ENCODE results near the gene TRNP1.

TRNP1 gene

DNA sequence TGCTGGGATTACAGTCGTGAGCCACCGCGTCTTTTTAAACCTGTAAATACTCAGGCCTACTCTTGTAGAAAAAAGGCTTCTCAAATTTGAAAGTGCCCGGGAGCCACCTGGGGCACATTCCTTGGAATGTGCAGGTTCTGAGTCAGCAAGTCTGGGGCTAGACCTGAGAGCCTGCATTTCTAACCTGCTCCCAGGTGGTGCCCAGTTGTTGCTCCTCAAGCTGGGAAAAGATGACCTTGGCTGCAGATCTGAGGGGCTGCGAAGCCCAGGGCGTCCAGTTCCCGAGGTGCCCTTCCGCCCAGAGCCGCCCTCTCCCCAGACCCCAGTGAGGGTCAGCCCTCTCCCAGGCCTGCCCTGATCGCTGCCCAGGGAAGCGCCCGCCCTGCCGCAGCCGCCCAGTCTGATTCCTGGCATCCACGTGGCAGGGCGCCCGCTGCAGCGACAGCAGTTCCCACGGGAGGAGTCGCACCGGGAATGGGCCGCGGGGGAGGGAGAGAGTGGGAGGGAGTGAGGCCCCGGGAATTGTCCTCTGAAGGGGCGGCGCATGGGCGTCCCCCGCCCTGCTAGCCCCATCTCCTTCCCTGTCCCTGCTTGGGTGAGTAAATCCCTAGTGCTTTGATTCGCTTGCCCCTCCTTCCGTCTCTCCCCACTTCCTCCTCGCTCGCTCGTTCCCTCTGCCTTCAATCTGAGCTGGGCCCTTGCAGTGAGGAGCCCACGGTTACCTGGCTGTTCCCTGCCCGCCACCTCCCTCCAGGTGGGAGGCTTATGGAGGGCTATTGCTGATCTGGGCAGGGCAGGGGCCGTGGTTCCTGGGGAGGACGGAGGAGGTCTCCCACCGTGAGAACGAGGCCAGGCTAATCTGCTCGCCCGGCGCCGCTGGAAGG, 38.0 kb downstream of the TRNP1 start:
- Histone ChIP-seq H3K4me3 (ENCODE audit: severe bottlenecking) (peak overlapping the region; percentile 3), H3K9me3 (ENCODE audit: severe bottlenecking) (no peaks in the 10 kb centered on the region), H3K36me3 (ENCODE audit: low read depth) (no peaks in the 10 kb centered on the region), H3K27ac (ENCODE audit: poor library complexity, severe bottlenecking) (peak overlapping the region; percentile 77), H3K27me3 (ENCODE audit: insufficient read depth, poor library complexity, severe bottlenecking) (no peaks in the 10 kb centered on the region), H3K4me1 (ENCODE audit: insufficient read depth, poor library complexity, severe bottlenecking) (peaks cover 20% of the 10 kb centered on the region)
- ATAC-seq (ENCODE audit: low read depth) (peak; percentile 79), DNase-seq (ENCODE audit: low spot score) (peak; percentile 81)
- TF ChIP-seq, protein P1, sequence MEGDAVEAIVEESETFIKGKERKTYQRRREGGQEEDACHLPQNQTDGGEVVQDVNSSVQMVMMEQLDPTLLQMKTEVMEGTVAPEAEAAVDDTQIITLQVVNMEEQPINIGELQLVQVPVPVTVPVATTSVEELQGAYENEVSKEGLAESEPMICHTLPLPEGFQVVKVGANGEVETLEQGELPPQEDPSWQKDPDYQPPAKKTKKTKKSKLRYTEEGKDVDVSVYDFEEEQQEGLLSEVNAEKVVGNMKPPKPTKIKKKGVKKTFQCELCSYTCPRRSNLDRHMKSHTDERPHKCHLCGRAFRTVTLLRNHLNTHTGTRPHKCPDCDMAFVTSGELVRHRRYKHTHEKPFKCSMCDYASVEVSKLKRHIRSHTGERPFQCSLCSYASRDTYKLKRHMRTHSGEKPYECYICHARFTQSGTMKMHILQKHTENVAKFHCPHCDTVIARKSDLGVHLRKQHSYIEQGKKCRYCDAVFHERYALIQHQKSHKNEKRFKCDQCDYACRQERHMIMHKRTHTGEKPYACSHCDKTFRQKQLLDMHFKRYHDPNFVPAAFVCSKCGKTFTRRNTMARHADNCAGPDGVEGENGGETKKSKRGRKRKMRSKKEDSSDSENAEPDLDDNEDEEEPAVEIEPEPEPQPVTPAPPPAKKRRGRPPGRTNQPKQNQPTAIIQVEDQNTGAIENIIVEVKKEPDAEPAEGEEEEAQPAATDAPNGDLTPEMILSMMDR (IDR thresholded peaks at IDR 0.05; ENCODE audit: poor library complexity, severe bottlenecking): peak; percentile 14

DNA sequence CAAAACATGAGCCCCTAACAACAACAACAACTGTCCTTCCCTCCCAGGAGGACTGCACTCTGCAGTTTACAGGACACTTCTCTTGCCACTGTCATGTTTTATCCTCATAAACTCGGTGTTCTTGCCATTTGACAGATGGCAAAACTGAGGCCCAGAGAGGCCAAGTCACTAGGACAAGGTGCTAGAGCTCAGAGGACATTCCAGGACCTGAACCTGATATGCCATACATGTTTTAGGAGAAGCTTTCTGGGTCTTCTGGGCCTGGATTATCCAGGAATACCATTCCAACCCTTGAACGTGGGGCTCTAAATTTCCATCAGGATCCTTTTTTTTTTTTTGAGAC, 38.6 kb downstream of the TRNP1 start:
- DNase-seq (ENCODE audit: low spot score) (no peak), ATAC-seq (ENCODE audit: low read depth) (no peak)
- Histone ChIP-seq H3K4me3 (ENCODE audit: severe bottlenecking) (no peak overlapping the region), H3K27me3 (ENCODE audit: insufficient read depth, poor library complexity, severe bottlenecking) (no peaks in the 10 kb centered on the region), H3K27ac (ENCODE audit: poor library complexity, severe bottlenecking) (peak overlapping the region; percentile 77), H3K9me3 (ENCODE audit: severe bottlenecking) (no peaks in the 10 kb centered on the region), H3K36me3 (ENCODE audit: low read depth) (no peaks in the 10 kb centered on the region), H3K4me1 (ENCODE audit: insufficient read depth, poor library complexity, severe bottlenecking) (peaks cover 16% of the 10 kb centered on the region)
- TF ChIP-seq, protein P1 (IDR thresholded peaks at IDR 0.05; ENCODE audit: poor library complexity, severe bottlenecking): no peak

DNA sequence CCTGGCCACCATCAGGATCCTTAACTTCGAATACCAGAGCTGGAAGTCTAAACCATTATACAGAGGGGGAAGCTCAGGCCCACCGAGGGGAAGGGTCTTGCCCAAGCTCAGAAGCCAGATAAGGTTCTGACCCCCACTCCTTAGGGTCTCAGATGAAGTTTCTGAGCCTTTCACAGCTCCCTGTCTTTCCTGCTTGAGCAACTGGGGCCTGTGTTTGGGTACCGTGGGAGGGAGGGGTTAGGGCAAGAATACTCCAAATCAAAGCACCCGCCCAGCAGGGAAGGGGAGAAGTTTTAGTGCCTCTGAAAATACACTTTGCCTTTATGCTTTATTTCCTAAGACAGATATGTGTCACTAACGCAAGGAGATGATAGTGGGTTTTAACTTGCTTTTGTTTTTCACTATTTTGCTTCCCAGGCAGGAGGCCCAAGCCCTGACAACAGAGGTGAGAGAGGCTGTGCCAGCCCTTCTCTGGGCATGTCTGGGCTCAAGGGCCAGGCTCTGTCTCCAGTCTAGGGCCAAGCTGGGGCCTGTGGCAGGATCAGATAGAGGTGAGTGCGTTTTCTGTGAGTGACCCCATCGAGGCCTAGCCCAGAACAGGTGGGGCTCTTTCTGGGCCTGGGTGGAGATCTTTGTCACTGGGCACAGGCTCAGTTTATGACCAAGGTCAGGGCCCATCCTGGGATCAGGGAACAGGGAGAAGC, 39.7 kb downstream of the TRNP1 start:
- H3K27me3 ChIP-seq (ENCODE audit: insufficient read depth, poor library complexity, severe bottlenecking): no peaks in the 10 kb centered on the region
- H3K27ac ChIP-seq (ENCODE audit: poor library complexity, severe bottlenecking): peak overlapping the region; percentile 35
- H3K36me3 ChIP-seq (ENCODE audit: low read depth): no peaks in the 10 kb centered on the region
- TF ChIP-seq, protein P1 (IDR thresholded peaks at IDR 0.05; ENCODE audit: poor library complexity, severe bottlenecking): no peak
- H3K9me3 ChIP-seq (ENCODE audit: severe bottlenecking): no peaks in the 10 kb centered on the region
- peak; percentile 38; the same call in 2 of the 3 replicates for ATAC-seq (ENCODE audit: low read depth)
- H3K4me3 ChIP-seq (ENCODE audit: severe bottlenecking): no peak overlapping the region
- peaks cover 15% of the 10 kb centered on the region for H3K4me1 ChIP-seq (ENCODE audit: insufficient read depth, poor library complexity, severe bottlenecking)
- no peak for DNase-seq (ENCODE audit: low spot score)

DNA sequence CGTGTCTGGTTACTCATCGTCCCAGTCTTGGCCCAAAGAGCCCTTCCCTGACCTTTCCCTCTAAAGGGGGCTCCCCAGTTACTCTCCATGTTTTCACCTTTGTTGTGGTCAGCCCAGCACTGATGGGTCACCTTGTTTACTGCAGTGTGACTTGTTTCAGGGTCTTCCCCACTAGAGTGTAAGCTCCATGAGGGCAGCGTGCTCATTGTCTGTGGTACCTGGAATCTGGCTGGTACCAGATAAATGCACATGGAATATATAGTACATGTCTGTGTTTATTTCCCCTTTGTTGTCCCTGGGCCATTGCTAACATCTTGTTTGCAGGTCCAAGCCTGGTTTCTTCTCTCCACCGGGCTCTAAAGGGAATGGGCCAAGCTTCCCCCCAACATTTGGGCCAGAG, 41.9 kb downstream of the TRNP1 start:
- no peak for ATAC-seq (ENCODE audit: low read depth)
- no peaks in the 10 kb centered on the region for H3K36me3 ChIP-seq (ENCODE audit: low read depth)
- H3K4me3 ChIP-seq (ENCODE audit: severe bottlenecking): no peak overlapping the region
- peaks cover 15% of the 10 kb centered on the region for H3K4me1 ChIP-seq (ENCODE audit: insufficient read depth, poor library complexity, severe bottlenecking)
- no peak for DNase-seq (ENCODE audit: low spot score)
- no peaks in the 10 kb centered on the region for H3K27me3 ChIP-seq (ENCODE audit: insufficient read depth, poor library complexity, severe bottlenecking)
- TF ChIP-seq, protein P1 (IDR thresholded peaks at IDR 0.05; ENCODE audit: poor library complexity, severe bottlenecking): no peak
- no peak overlapping the region for H3K27ac ChIP-seq (ENCODE audit: poor library complexity, severe bottlenecking)
- no peaks in the 10 kb centered on the region for H3K9me3 ChIP-seq (ENCODE audit: severe bottlenecking)

All from RWPE2 (cell line).